SK-N-SH (cell line): Measurements from ENCODE around the gene RAX. TPM values are rescaled to one million over a fixed set of nuclear protein-coding genes. Genes with fewer than 3 reads are reported as not detected.

Source experiments
- CTCF ChIA-PET: fragments of 300-600, 350-600 bp; formaldehyde crosslinking; extraction: SDS; loops from one replicate; lab custom pipeline; 2021; lab: Yijun Ruan, JAX
- POLR2A ChIA-PET: fragments of 350-600 bp; sonication (Branson Sonifier 250); formaldehyde crosslinking; extraction: SDS; loops from one replicate; lab custom pipeline; 2020; ENCODE audit warnings: antibody characterized with exemption, inconsistent platforms; lab: Yijun Ruan, JAX
- DNase-seq: peaks from one replicate; pipeline ENCODE4 v3.0.0; 2012
- H2AFZ ChIP-seq: fragments of 200-600 bp; sonication (generic); 2 replicates; pipeline ENCODE4 v1.8.1; 2016; ENCODE audit warnings: antibody characterized with exemption, mild to moderate bottlenecking, low read depth
- H3F3A ChIP-seq: fragments of 200-600 bp; sonication (generic); replicated peaks from 2 replicates; pipeline ENCODE3; 2016; ENCODE audit warnings: antibody characterized with exemption, mild to moderate bottlenecking; ENCODE audit not compliant: insufficient read depth
- H3K27ac ChIP-seq, 2 experiments: fragments of 200-500 bp in 1 of 2; fragments of 200-600 bp in 1 of 2; sonication (Bioruptor generic) in 1 of 2; sonication (generic), shearing (Covaris generic) in 1 of 2; 2 replicates each; pipeline versions ENCODE4 v1.5.1 to v1.6.1; 2014 to 2016; ENCODE audit warnings: low read depth in 2 of 2, inconsistent platforms in 1 of 2, low read length in 1 of 2, mild to moderate bottlenecking in 1 of 2, mixed read lengths in 1 of 2
- H3K27me3 ChIP-seq: fragments of 200-600 bp; sonication (generic), shearing (Covaris generic); 2 replicates; pipeline ENCODE4 v1.6.1; 2016; ENCODE audit warnings: mixed run types; ENCODE audit not compliant: insufficient read depth
- H3K36me3 ChIP-seq, 2 experiments: fragments of 200-500 bp in 1 of 2; fragments of 200-600 bp in 1 of 2; sonication (Bioruptor generic) in 1 of 2; sonication (generic) in 1 of 2; replicated peaks in 1 of 2; 2 replicates each; pipeline versions ENCODE3 to v1.5.1; 2014 to 2016; ENCODE audit warnings: low read length in 1 of 2, mild to moderate bottlenecking in 1 of 2; ENCODE audit not compliant: insufficient read depth in 2 of 2, control insufficient read depth in 1 of 2
- H3K4me1 ChIP-seq, 2 experiments: fragments of 200-500 bp in 1 of 2; fragments of 200-600 bp in 1 of 2; sonication (Bioruptor generic) in 1 of 2; sonication (generic), shearing (Covaris generic) in 1 of 2; 2 replicates each; pipeline versions ENCODE4 v1.5.1 to v1.6.1; 2014 to 2016; ENCODE audit warnings: low read depth in 1 of 2, low read length in 1 of 2, mixed run types in 1 of 2; ENCODE audit not compliant: insufficient read depth in 2 of 2, control insufficient read depth in 1 of 2
- H3K4me2 ChIP-seq: fragments of 200-600 bp; sonication (generic), shearing (Covaris generic); 2 replicates; pipeline ENCODE4 v1.6.1; 2017; ENCODE audit warnings: mixed run types
- H3K4me3 ChIP-seq, 2 experiments: fragments of 200-500 bp in 1 of 2; fragments of 200-600 bp in 1 of 2; sonication (Bioruptor generic) in 1 of 2; sonication (generic), shearing (Covaris generic) in 1 of 2; 2 replicates each; pipeline versions ENCODE4 v1.5.1 to v1.8.1; 2014 to 2016; ENCODE audit warnings: low read depth in 2 of 2, inconsistent platforms in 1 of 2, low read length in 1 of 2, mild to moderate bottlenecking in 1 of 2, mixed read lengths in 1 of 2, moderate library complexity in 1 of 2
- H3K79me2 ChIP-seq: fragments of 200-600 bp; sonication (generic); 2 replicates; pipeline ENCODE4 v1.8.1; 2017; ENCODE audit warnings: mild to moderate bottlenecking; ENCODE audit not compliant: insufficient read depth
- H3K9ac ChIP-seq: fragments of 200-600 bp; sonication (generic); 2 replicates; pipeline ENCODE4 v1.6.1; 2017; ENCODE audit warnings: mixed run types
- H3K9me2 ChIP-seq: fragments of 200-600 bp; sonication (generic); 2 replicates; pipeline ENCODE4 v1.6.1; 2017; ENCODE audit warnings: mixed run types
- H3K9me3 ChIP-seq: fragments of 200-600 bp; sonication (generic); 2 replicates; pipeline ENCODE4 v1.6.1; 2017; ENCODE audit warnings: mixed run types, mild to moderate bottlenecking, moderate library complexity
- H4K20me1 ChIP-seq: fragments of 200-600 bp; sonication (generic); 2 replicates; pipeline ENCODE4 v1.6.1; 2017; ENCODE audit warnings: mild to moderate bottlenecking, mixed run types; ENCODE audit not compliant: insufficient read depth
- CHD2 ChIP-seq: fragments of 150-350 bp; IDR thresholded peaks from 2 replicates; pipeline ENCODE4 v1.6.1; 2018; ENCODE audit warnings: low read length; ENCODE audit not compliant: partially characterized antibody
- CTCF ChIP-seq: fragments of 200-600 bp; sonication (generic); IDR thresholded peaks from 2 replicates; pipeline ENCODE4 v1.6.1; 2017; ENCODE audit warnings: antibody characterized with exemption, mild to moderate bottlenecking, moderate library complexity
- EP300 ChIP-seq, 2 experiments: IDR thresholded peaks; 2 replicates each; pipeline versions ENCODE4 v1.4.0 to v1.6.1; 2012; ENCODE audit warnings: borderline replicate concordance in 1 of 2, low read depth in 1 of 2, low read length in 1 of 2
- FOSL2 ChIP-seq: IDR thresholded peaks from 2 replicates; pipeline ENCODE4 v1.4.0; 2012; ENCODE audit warnings: low read depth, mild to moderate bottlenecking, moderate library complexity, borderline replicate concordance
- FOXJ3 ChIP-seq: sonication (generic); formaldehyde crosslinking; IDR thresholded peaks from 2 replicates; pipeline ENCODE4 v1.5.1; 2020; ENCODE audit warnings: mild to moderate bottlenecking, missing genetic modification reagents
- FOXM1 ChIP-seq: IDR thresholded peaks from 2 replicates; pipeline ENCODE4 v1.4.0; 2012; ENCODE audit warnings: low read depth, mild to moderate bottlenecking
- GATA2 ChIP-seq: sonication (generic); formaldehyde crosslinking; IDR thresholded peaks from 2 replicates; pipeline ENCODE4 v1.5.0; 2020; ENCODE audit warnings: mild to moderate bottlenecking, missing genetic modification reagents
- IRF3 ChIP-seq: fragments of 150-350 bp; IDR thresholded peaks from 2 replicates; pipeline ENCODE4 v1.6.1; 2016; ENCODE audit warnings: mild to moderate bottlenecking, low read depth, low read length
- JUND ChIP-seq: IDR thresholded peaks from 2 replicates; pipeline ENCODE4 v1.4.0; 2012
- MEF2A ChIP-seq: IDR thresholded peaks from 2 replicates; pipeline ENCODE4 v1.4.0; 2012; ENCODE audit warnings: low read depth, borderline replicate concordance
- NRF1 ChIP-seq: IDR thresholded peaks from 2 replicates; pipeline ENCODE4 v1.6.1; 2012; ENCODE audit warnings: low read depth, mild to moderate bottlenecking, low read length
- REST ChIP-seq: IDR thresholded peaks from 2 replicates; pipeline ENCODE4 v1.6.1; 2012; ENCODE audit warnings: mild to moderate bottlenecking, low read depth, low read length, moderate library complexity
- SIN3A ChIP-seq: IDR thresholded peaks from 2 replicates; pipeline ENCODE4 v1.6.1; 2012; ENCODE audit warnings: low read depth, mild to moderate bottlenecking, low read length, moderate library complexity, borderline replicate concordance
- TEAD4 ChIP-seq: IDR thresholded peaks from 2 replicates; pipeline ENCODE4 v1.4.0; 2012; ENCODE audit warnings: mild to moderate bottlenecking, borderline replicate concordance; ENCODE audit not compliant: insufficient read depth
- USF1 ChIP-seq: IDR thresholded peaks from 2 replicates; pipeline ENCODE4 v1.4.0; 2012; ENCODE audit warnings: low read depth, borderline replicate concordance
- YY1 ChIP-seq: IDR thresholded peaks from 2 replicates; pipeline ENCODE4 v1.4.0; 2012; ENCODE audit warnings: low read depth, mild to moderate bottlenecking
- ZBTB33 ChIP-seq: IDR thresholded peaks from 2 replicates; pipeline ENCODE4 v1.4.0; 2012; ENCODE audit warnings: low read depth, borderline replicate concordance
- WGBS: methylation state at CpG from one replicate; pipeline ENCODE4 v1.1.6; 2017; ENCODE audit warnings: low lambda C conversion rate; 5-methylcytosine and 5-hydroxymethylcytosine counted together
- polyA plus RNA-seq, 3 experiments: library from polyadenylated mRNA; depleted of rRNA; stranded (reverse); fragments of >200 nt; gene quantifications; 2 replicates each; pipeline ENCODE4 v1.2.3, GENCODE V29; 2012
- TF ChIP-seq, protein P1 (sequence below): IDR thresholded peaks from 2 replicates; pipeline ENCODE4; 2012
- TF ChIP-seq, protein P2 (sequence below): IDR thresholded peaks from 2 replicates; pipeline ENCODE4 v1.4.0; 2012; ENCODE audit warnings: low read depth

RAX gene
- polyA plus RNA-seq, 1 of the 3 experiments (the other 2 are of a cell fraction): not detected

GRCh38 chr18:59271606-59272220 lies 1.5 kb downstream of the RAX start:
- Histone ChIP-seq H3K4me3 (no peak overlapping the region), H3K4me2 (no peak overlapping the region)
- TF ChIP-seq, protein P1, sequence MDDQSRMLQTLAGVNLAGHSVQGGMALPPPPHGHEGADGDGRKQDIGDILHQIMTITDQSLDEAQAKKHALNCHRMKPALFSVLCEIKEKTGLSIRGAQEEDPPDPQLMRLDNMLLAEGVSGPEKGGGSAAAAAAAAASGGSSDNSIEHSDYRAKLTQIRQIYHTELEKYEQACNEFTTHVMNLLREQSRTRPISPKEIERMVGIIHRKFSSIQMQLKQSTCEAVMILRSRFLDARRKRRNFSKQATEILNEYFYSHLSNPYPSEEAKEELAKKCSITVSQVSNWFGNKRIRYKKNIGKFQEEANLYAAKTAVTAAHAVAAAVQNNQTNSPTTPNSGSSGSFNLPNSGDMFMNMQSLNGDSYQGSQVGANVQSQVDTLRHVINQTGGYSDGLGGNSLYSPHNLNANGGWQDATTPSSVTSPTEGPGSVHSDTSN: no peak
- TF ChIP-seq CHD2 (no peak), USF1 (no peak), IRF3 (no peak), CTCF (no peak), REST (no peak), FOXJ3 (CRISPR knock-in tag) (no peak), EP300 (IDR thresholded peaks at IDR 0.05; ENCODE audit: borderline replicate concordance in 1 of 2, low read depth in 1 of 2, low read length in 1 of 2) (no peak), ZBTB33 (no peak), FOXM1 (no peak), SIN3A (no peak), NRF1 (no peak), TEAD4 (no peak), MEF2A (no peak), FOSL2 (no peak), YY1 (no peak), JUND (no peak), GATA2 (no peak)
- TF ChIP-seq, protein P2, sequence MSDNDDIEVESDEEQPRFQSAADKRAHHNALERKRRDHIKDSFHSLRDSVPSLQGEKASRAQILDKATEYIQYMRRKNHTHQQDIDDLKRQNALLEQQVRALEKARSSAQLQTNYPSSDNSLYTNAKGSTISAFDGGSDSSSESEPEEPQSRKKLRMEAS: no peak
- TF ChIP-seq, all 33 proteins: peak for 0
- Histone ChIP-seq H2AFZ (no peak overlapping the region), H3K79me2 (no peaks in the 10 kb centered on the region), H3K36me3 (no peaks in the 10 kb centered on the region), H3K9me2 (no peaks in the 10 kb centered on the region), H4K20me1 (no peaks in the 10 kb centered on the region), H3K27me3 (peaks cover 97% of the 10 kb centered on the region), H3K27ac (no peak overlapping the region), H3K9ac (no peak overlapping the region), H3F3A (peaks cover 3% of the 10 kb centered on the region), H3K4me1 (peaks cover 4 to 12% of the 10 kb centered on the region in 2 experiments; a peak in 2 of 4 replicates), H3K9me3 (no peaks in the 10 kb centered on the region)
- DNase-seq: no peak
- WGBS: 83% methylated on average over 14 of the region's 14 CpGs
- POLR2A ChIA-PET: no interaction called here
- CTCF ChIA-PET: interaction anchor here (0.9 to 4.4 kb wide), 8 partner anchors 8 to 552 kb away, joined by 3 to 18 read pairs (median 6); no protein-coding TSS in a partner anchor
